GM12878 (cell line): ENCODE results near the gene HTR3C. TPM values are rescaled to one million over a fixed set of nuclear protein-coding genes. Genes with fewer than 3 reads are reported as not detected.

ENCODE experiments used
- ATAC-seq: fragments of 200-7000 bp; cut with Tn5 transposase; 3 replicates; pipeline ENCODE4 v1.9.1; 2020; ENCODE audit warnings: mild to moderate bottlenecking, moderate library complexity
- BruUV-seq: library from RNA; stranded (reverse); fragments of 400-500 nt; replicated peaks from 2 replicates; lab custom pipeline; 2021; lab: Mats Ljungman, UMichigan
- CTCF ChIA-PET: fragments of 300-600 bp; sonication (Branson Sonifier 250); formaldehyde crosslinking; extraction: SDS; loops from one replicate; lab custom pipeline; 2021; ENCODE audit warnings: inconsistent platforms; lab: Yijun Ruan, JAX
- POLR2A ChIA-PET: fragments of 350-600 bp; formaldehyde crosslinking; extraction: SDS; loops from one replicate; lab custom pipeline; 2021; ENCODE audit warnings: inconsistent platforms; lab: Charles Lee
- RAD21 ChIA-PET: fragments of 300-600 bp; sonication (Branson Sonifier 250); formaldehyde crosslinking; loops from one replicate; lab custom pipeline; 2023; ENCODE audit warnings: antibody characterized with exemption; ENCODE audit not compliant: unreplicated experiment; lab: Charles Lee
- SMC1A ChIA-PET: fragments of 300-600 bp; sonication (Branson Sonifier 250); formaldehyde crosslinking; loops from one replicate; lab custom pipeline; 2023; ENCODE audit not compliant: unreplicated experiment, uncharacterized antibody; lab: Charles Lee
- DNase-seq: peaks from one replicate; pipeline ENCODE4 v3.0.0-alpha.2; 2011; ENCODE audit warnings: low read depth, low spot score
- FAIRE-seq: peaks from 3 replicates; lab custom pipeline; 2011; peaks lifted over from hg19 to GRCh38; lab: Jason Lieb, UNC
- H2AFZ ChIP-seq: 2 replicates; pipeline ENCODE4 v1.6.0; 2011; ENCODE audit warnings: low read depth, low read length, control low read depth; ENCODE audit not compliant: control insufficient read depth
- H3K27ac ChIP-seq: 2 replicates; pipeline ENCODE4 v1.5.1; 2011; ENCODE audit warnings: control low read depth; ENCODE audit not compliant: control insufficient read depth, insufficient read depth
- H3K27me3 ChIP-seq, 2 experiments: replicated peaks in 1 of 2; 2 replicates each; pipeline versions ENCODE4 v1.6.0 to v1.6.1; 2011; ENCODE audit warnings: low read length in 1 of 2; ENCODE audit not compliant: control insufficient read depth in 2 of 2, insufficient read depth in 2 of 2
- H3K36me3 ChIP-seq, 2 experiments: 2 replicates each; pipeline ENCODE4 v1.5.1; 2011; ENCODE audit warnings: low read length in 1 of 2; ENCODE audit not compliant: control insufficient read depth in 2 of 2, insufficient read depth in 2 of 2
- H3K4me1 ChIP-seq: 2 replicates; pipeline ENCODE4 v1.6.1; 2011; ENCODE audit warnings: mild to moderate bottlenecking, low read length, moderate library complexity, mixed read lengths; ENCODE audit not compliant: control insufficient read depth, insufficient read depth
- H3K4me2 ChIP-seq: 2 replicates; pipeline ENCODE4 v1.6.0; 2011; ENCODE audit warnings: control low read depth; ENCODE audit not compliant: control insufficient read depth, insufficient read depth
- H3K4me3 ChIP-seq: fragments of 200-600 bp; sonication (generic); 2 replicates; pipeline ENCODE4 v1.5.1; 2016
- H3K79me2 ChIP-seq: 2 replicates; pipeline ENCODE4 v1.6.0; 2011; ENCODE audit warnings: low read length; ENCODE audit not compliant: control insufficient read depth, insufficient read depth
- H3K9ac ChIP-seq: 2 replicates; pipeline ENCODE4 v1.8.0; 2011; ENCODE audit warnings: low read length, control low read depth, mixed read lengths; ENCODE audit not compliant: control insufficient read depth, insufficient read depth
- H3K9me3 ChIP-seq: replicated peaks from 3 replicates; pipeline ENCODE4 v1.5.1; 2011; ENCODE audit warnings: mild to moderate bottlenecking, low read length; ENCODE audit not compliant: control insufficient read depth, insufficient read depth
- H4K20me1 ChIP-seq: 2 replicates; pipeline ENCODE4 v1.6.0; 2011; ENCODE audit not compliant: control insufficient read depth, insufficient read depth
- BCL11A ChIP-seq: IDR thresholded peaks from 2 replicates; pipeline ENCODE4 v1.6.1; 2011; ENCODE audit warnings: low read depth, low read length
- CHD1 ChIP-seq: IDR thresholded peaks from 2 replicates; pipeline ENCODE4 v1.6.1; 2012; ENCODE audit warnings: low read depth, low read length, improper control_type of control experiment
- FOS ChIP-seq: IDR thresholded peaks from 3 replicates; pipeline ENCODE4 v1.6.1; 2011; ENCODE audit warnings: borderline replicate concordance; ENCODE audit not compliant: insufficient read length; ENCODE audit errors: extremely low read depth
- NR2C1 ChIP-seq: fragments of 450-650 bp; IDR thresholded peaks from 2 replicates; pipeline ENCODE4 v1.6.1; 2017; ENCODE audit warnings: antibody characterized with exemption, mild to moderate bottlenecking, moderate library complexity
- POLR2AphosphoS5 ChIP-seq: IDR thresholded peaks from 2 replicates; pipeline ENCODE4 v1.6.1; 2011; ENCODE audit warnings: mild to moderate bottlenecking, low read length, inconsistent platforms
- SRF ChIP-seq, 2 experiments: IDR thresholded peaks; 2 replicates each; pipeline ENCODE4 v1.6.1; 2011; ENCODE audit warnings: low read depth in 2 of 2, low read length in 2 of 2, mild to moderate bottlenecking in 1 of 2, moderate library complexity in 1 of 2
- ZNF207 ChIP-seq: fragments of 450-650 bp; IDR thresholded peaks from 2 replicates; pipeline ENCODE4 v1.6.1; 2014; ENCODE audit warnings: antibody characterized with exemption, mild to moderate bottlenecking, borderline replicate concordance
- ZNF592 ChIP-seq: fragments of 450-650 bp; IDR thresholded peaks from 2 replicates; pipeline ENCODE4 v1.6.1; 2017; ENCODE audit warnings: mild to moderate bottlenecking, moderate library complexity
- WGBS: methylation state at CpG from one replicate; pipeline ENCODE4 v1.1.6; 2016; ENCODE audit warnings: low lambda C conversion rate; ENCODE audit not compliant: insufficient replicate concordance, insufficient coverage; ENCODE audit errors: missing lambda C conversion rate; 5-methylcytosine and 5-hydroxymethylcytosine counted together
- in situ Hi-C: fragments of 300-500 bp; cut with MboI; formaldehyde crosslinking; loops from 9 replicates; pipeline ENCODE4 v1.14.3; 2018; ENCODE audit warnings: mixed read lengths
- intact Hi-C: fragments of 100-400 bp; cut with micrococcal nuclease; formaldehyde crosslinking; loops from one replicate; pipeline ENCODE4 v1.14.2; 2022; ENCODE audit not compliant: unreplicated experiment
- polyA plus RNA-seq, 11 experiments: library from polyadenylated mRNA; depleted of rRNA in 4 of 11; unstranded in 6 of 11; stranded (reverse) in 5 of 11; fragments of >200 nt; fragmentation: Nextera tagmentation in 4 of 11; fragmentation: Illumina TruSeq in 1 of 11; extraction: Ambion mirVana in 4 of 11; extraction: Trizol in 1 of 11; gene quantifications; 1 replicate in 1 of 11; 2 replicates in 10 of 11; pipeline versions ENCODE4 v1.2.1 to v1.2.3, GENCODE V29; 2011 to 2016; ENCODE audit warnings: inconsistent platforms in 2 of 11, missing spikeins in 2 of 11, low read depth in 1 of 11
- total RNA-seq, 4 experiments: library from RNA; depleted of rRNA in 3 of 4; stranded (reverse); fragments of >200 nt in 3 of 4; fragmentation: Illumina TruSeq in 1 of 4; extraction: Trizol in 1 of 4; gene quantifications; 2 replicates each; pipeline versions ENCODE4 v1.2.1 to v1.2.3, GENCODE V29; 2013 to 2021
- TF ChIP-seq, protein P1 (sequence below): fragments of 450-650 bp; IDR thresholded peaks from 2 replicates; pipeline ENCODE4 v1.6.1; 2017; ENCODE audit warnings: mild to moderate bottlenecking
- TF ChIP-seq, protein P2 (sequence below): fragments of 450-650 bp; IDR thresholded peaks from 2 replicates; pipeline ENCODE4 v1.6.1; 2014; ENCODE audit warnings: mild to moderate bottlenecking

HTR3C gene
- total and polyA plus RNA-seq, 10 of the 15 experiments (the other 5 are each of a cell fraction or from before 2014, with no cell fraction given): not detected

GRCh38 chr3:184075901-184076300 is 23.1 kb downstream of the HTR3C start:
- 31% methylated on average over 6 of the region's 6 CpGs for WGBS
- no TSS peak for BruUV-seq
- H2AFZ ChIP-seq: no peak overlapping the region
- intact Hi-C loops (no loop called here), in situ Hi-C loops (no loop called here)
- H4K20me1 ChIP-seq: no peaks in the 10 kb centered on the region
- H3K4me3 ChIP-seq: no peak overlapping the region
- DNase-seq (no peak), ATAC-seq (no peak), FAIRE-seq (no peak)
- H3K36me3 ChIP-seq: no peaks in the 10 kb centered on the region
- H3K27me3 ChIP-seq: no peaks in the 10 kb centered on the region
- H3K4me1 ChIP-seq: no peaks in the 10 kb centered on the region
- no peak overlapping the region for H3K27ac ChIP-seq
- CTCF ChIA-PET: no interaction called here
- H3K79me2 ChIP-seq: no peaks in the 10 kb centered on the region
- SMC1A ChIA-PET: no interaction called here
- RAD21 ChIA-PET: no interaction called here
- H3K9me3 ChIP-seq: no peaks in the 10 kb centered on the region; the same call in 2 of the 3 replicates
- TF ChIP-seq CHD1 (no peak), BCL11A (no peak), SRF (IDR thresholded peaks at IDR 0.05; ENCODE audit: low read depth in 2 of 2, low read length in 2 of 2) (no peak), FOS (no peak), POLR2AphosphoS5 (no peak), NR2C1 (no peak), ZNF592 (no peak), ZNF207 (no peak)
- TF ChIP-seq, protein P1, sequence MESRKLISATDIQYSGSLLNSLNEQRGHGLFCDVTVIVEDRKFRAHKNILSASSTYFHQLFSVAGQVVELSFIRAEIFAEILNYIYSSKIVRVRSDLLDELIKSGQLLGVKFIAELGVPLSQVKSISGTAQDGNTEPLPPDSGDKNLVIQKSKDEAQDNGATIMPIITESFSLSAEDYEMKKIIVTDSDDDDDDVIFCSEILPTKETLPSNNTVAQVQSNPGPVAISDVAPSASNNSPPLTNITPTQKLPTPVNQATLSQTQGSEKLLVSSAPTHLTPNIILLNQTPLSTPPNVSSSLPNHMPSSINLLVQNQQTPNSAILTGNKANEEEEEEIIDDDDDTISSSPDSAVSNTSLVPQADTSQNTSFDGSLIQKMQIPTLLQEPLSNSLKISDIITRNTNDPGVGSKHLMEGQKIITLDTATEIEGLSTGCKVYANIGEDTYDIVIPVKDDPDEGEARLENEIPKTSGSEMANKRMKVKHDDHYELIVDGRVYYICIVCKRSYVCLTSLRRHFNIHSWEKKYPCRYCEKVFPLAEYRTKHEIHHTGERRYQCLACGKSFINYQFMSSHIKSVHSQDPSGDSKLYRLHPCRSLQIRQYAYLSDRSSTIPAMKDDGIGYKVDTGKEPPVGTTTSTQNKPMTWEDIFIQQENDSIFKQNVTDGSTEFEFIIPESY: no peak
- TF ChIP-seq, protein P2, sequence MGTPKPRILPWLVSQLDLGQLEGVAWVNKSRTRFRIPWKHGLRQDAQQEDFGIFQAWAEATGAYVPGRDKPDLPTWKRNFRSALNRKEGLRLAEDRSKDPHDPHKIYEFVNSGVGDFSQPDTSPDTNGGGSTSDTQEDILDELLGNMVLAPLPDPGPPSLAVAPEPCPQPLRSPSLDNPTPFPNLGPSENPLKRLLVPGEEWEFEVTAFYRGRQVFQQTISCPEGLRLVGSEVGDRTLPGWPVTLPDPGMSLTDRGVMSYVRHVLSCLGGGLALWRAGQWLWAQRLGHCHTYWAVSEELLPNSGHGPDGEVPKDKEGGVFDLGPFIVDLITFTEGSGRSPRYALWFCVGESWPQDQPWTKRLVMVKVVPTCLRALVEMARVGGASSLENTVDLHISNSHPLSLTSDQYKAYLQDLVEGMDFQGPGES: no peak
- POLR2A ChIA-PET: no interaction called here
- H3K9ac ChIP-seq: no peak overlapping the region
- H3K4me2 ChIP-seq: no peak overlapping the region
